Calu3 (cell line): ENCODE measurements around the gene PLXNB3. TPM values are rescaled to one million over a fixed set of nuclear protein-coding genes. Genes with fewer than 3 reads are reported as not detected.
"Not testable (repeated sequence)": the region's sequence is repeated elsewhere in the genome, so short reads cannot be mapped to it uniquely, and the experiment has no call there.

Source experiments
- BruUV-seq: library from RNA; stranded (reverse); fragments of 400-500 nt; replicated peaks from 2 replicates; lab custom pipeline; 2021; lab: Mats Ljungman, UMichigan
- CTCF ChIA-PET: fragments of 300-600 bp; sonication (Branson Sonifier 250); formaldehyde crosslinking; loops from one replicate; lab custom pipeline; 2022; ENCODE audit warnings: antibody characterized with exemption; lab: Charles Lee
- DNase-seq: peaks from one replicate; pipeline ENCODE4 v3.0.0; 2022
- H3K27ac Mint-ChIP-seq: one replicate; pipeline ENCODE4 v1.8.0; 2022; ENCODE audit warnings: mixed read lengths; ENCODE audit not compliant: unreplicated experiment
- H3K27me3 Mint-ChIP-seq: one replicate; pipeline ENCODE4 v1.8.0; 2022; ENCODE audit warnings: mixed read lengths; ENCODE audit not compliant: unreplicated experiment
- H3K36me3 Mint-ChIP-seq: one replicate; pipeline ENCODE4 v1.8.0; 2022; ENCODE audit warnings: mild to moderate bottlenecking, moderate library complexity, mixed read lengths; ENCODE audit not compliant: insufficient read depth, unreplicated experiment
- H3K4me1 Mint-ChIP-seq: one replicate; pipeline ENCODE4 v1.8.0; 2022; ENCODE audit warnings: mild to moderate bottlenecking, low read depth, mixed read lengths; ENCODE audit not compliant: unreplicated experiment
- H3K4me3 Mint-ChIP-seq: one replicate; pipeline ENCODE4 v1.8.0; 2022; ENCODE audit warnings: mild to moderate bottlenecking, low read depth, moderate library complexity, mixed read lengths; ENCODE audit not compliant: unreplicated experiment
- H3K9me3 Mint-ChIP-seq: one replicate; pipeline ENCODE4 v1.8.0; 2022; ENCODE audit warnings: low read depth, mixed read lengths; ENCODE audit not compliant: unreplicated experiment
- CTCF ChIP-seq: fragments of 200-600 bp; IDR thresholded peaks from one replicate; pipeline ENCODE4 v1.8.0; 2022; ENCODE audit warnings: antibody characterized with exemption; ENCODE audit not compliant: unreplicated experiment
- intact Hi-C: fragments of 100-400 bp; cut with micrococcal nuclease; formaldehyde crosslinking; loops from one replicate; pipeline ENCODE4 v1.10.0; 2022; ENCODE audit not compliant: unreplicated experiment
- total RNA-seq: library from RNA; stranded (reverse); gene quantifications from 2 replicates; pipeline ENCODE4 v1.2.3, GENCODE V29; 2022

PLXNB3 gene
- total RNA-seq, 1 experiment from 2014 or later, result 37.5 TPM

GRCh38 chrX:153740631-153741222 is 23.3 kb upstream of the PLXNB3 start:
- CTCF ChIA-PET, result no interaction called here
- Mint-ChIP-seq H3K27ac (no peak overlapping the region), H3K9me3 (no peaks in the 10 kb centered on the region), H3K4me1 (no peaks in the 10 kb centered on the region), H3K36me3 (no peaks in the 10 kb centered on the region), H3K27me3 (no peaks in the 10 kb centered on the region), H3K4me3 (no peak overlapping the region)
- no peak for TF ChIP-seq CTCF
- intact Hi-C loops, result no loop called here
- no peak for DNase-seq
- BruUV-seq, result no TSS peak

- CTCF ChIA-PET, result no interaction called here
- TF ChIP-seq CTCF, result no peak
- Mint-ChIP-seq H3K4me3 (no peak overlapping the region), H3K4me1 (no peaks in the 10 kb centered on the region), H3K9me3 (no peaks in the 10 kb centered on the region), H3K36me3 (no peaks in the 10 kb centered on the region), H3K27ac (no peak overlapping the region), H3K27me3 (no peaks in the 10 kb centered on the region)
- no peak for DNase-seq
- BruUV-seq, result no TSS peak
- intact Hi-C loops, result no loop called here
Observed at GRCh38 chrX:153741446-153741845, 22.6 kb upstream of the PLXNB3 start.

- H3K27ac Mint-ChIP-seq, H3K9me3 Mint-ChIP-seq, H3K4me3 Mint-ChIP-seq, CTCF ChIA-PET, H3K36me3 Mint-ChIP-seq, H3K4me1 Mint-ChIP-seq, BruUV-seq, DNase-seq, intact Hi-C loops, H3K27me3 Mint-ChIP-seq: not testable (repeated sequence)
Observed at GRCh38 chrX:153742111-153742510, 21.9 kb upstream of the PLXNB3 start.

- DNase-seq, H3K4me1 Mint-ChIP-seq, H3K4me3 Mint-ChIP-seq, H3K27me3 Mint-ChIP-seq, CTCF ChIA-PET, H3K9me3 Mint-ChIP-seq, H3K27ac Mint-ChIP-seq, intact Hi-C loops, BruUV-seq, H3K36me3 Mint-ChIP-seq: not testable (repeated sequence)
Observed at GRCh38 chrX:153742796-153743467, 21.1 kb upstream of the PLXNB3 start.

- H3K4me3 Mint-ChIP-seq, BruUV-seq, H3K9me3 Mint-ChIP-seq, CTCF ChIA-PET, H3K27ac Mint-ChIP-seq, H3K36me3 Mint-ChIP-seq, intact Hi-C loops, H3K4me1 Mint-ChIP-seq, H3K27me3 Mint-ChIP-seq, DNase-seq: not testable (repeated sequence)
Observed at GRCh38 chrX:153743468-153744209, 20.4 kb upstream of the PLXNB3 start.
